Hepatocyte (in vitro differentiated cells): ENCODE measurements around the gene CHRM2. TPM values are rescaled to one million over a fixed set of nuclear protein-coding genes. Genes with fewer than 3 reads are reported as not detected.

Experiments
- DNase-seq: peaks from one replicate; pipeline ENCODE4 v3.0.0-alpha.2; 2016; ENCODE audit warnings: low spot score
- H2AFZ ChIP-seq: fragments of 200-600 bp; sonication (generic); 2 replicates; pipeline ENCODE4 v1.6.0; 2016; ENCODE audit warnings: antibody characterized with exemption, mild to moderate bottlenecking
- H3K27ac ChIP-seq: fragments of 200-600 bp; sonication (generic); 2 replicates; pipeline ENCODE4 v1.5.1; 2016; ENCODE audit warnings: mild to moderate bottlenecking
- H3K27me3 ChIP-seq: fragments of 200-600 bp; sonication (generic); 2 replicates; pipeline ENCODE4 v1.6.1; 2016
- H3K36me3 ChIP-seq: fragments of 200-600 bp; sonication (generic); replicated peaks from 2 replicates; pipeline ENCODE4 v1.5.1; 2016; ENCODE audit warnings: low read depth; ENCODE audit not compliant: insufficient read depth
- H3K4me1 ChIP-seq: fragments of 200-600 bp; sonication (generic); 2 replicates; pipeline ENCODE4 v1.5.1; 2016; ENCODE audit warnings: mild to moderate bottlenecking, moderate library complexity; ENCODE audit not compliant: insufficient read depth
- H3K4me2 ChIP-seq: fragments of 200-600 bp; sonication (generic); 2 replicates; pipeline ENCODE4 v1.6.0; 2016
- H3K4me3 ChIP-seq: fragments of 200-600 bp; sonication (generic); 2 replicates; pipeline ENCODE4 v1.5.1; 2016; ENCODE audit warnings: mild to moderate bottlenecking
- H3K79me2 ChIP-seq: fragments of 200-600 bp; sonication (generic); 2 replicates; pipeline ENCODE4 v1.6.0; 2017; ENCODE audit warnings: mild to moderate bottlenecking
- H3K9me2 ChIP-seq: fragments of 200-600 bp; sonication (generic); replicated peaks from 2 replicates; pipeline ENCODE4 v1.6.0; 2017; ENCODE audit warnings: mild to moderate bottlenecking; ENCODE audit not compliant: insufficient read depth
- H3K9me3 ChIP-seq: fragments of 200-600 bp; sonication (generic); 2 replicates; pipeline ENCODE4 v1.5.1; 2016; ENCODE audit warnings: low read depth, mild to moderate bottlenecking
- H4K20me1 ChIP-seq: fragments of 200-600 bp; sonication (generic); 2 replicates; pipeline ENCODE4 v1.6.0; 2016; ENCODE audit warnings: mild to moderate bottlenecking; ENCODE audit not compliant: insufficient read depth, poor library complexity, severe bottlenecking
- EZH2 ChIP-seq: fragments of 200-600 bp; sonication (generic); IDR thresholded peaks from 2 replicates; pipeline ENCODE4 v1.6.1; 2016; ENCODE audit warnings: antibody characterized with exemption, mild to moderate bottlenecking, borderline replicate concordance
- EZH2phosphoT487 ChIP-seq: fragments of 200-600 bp; sonication (generic); IDR thresholded peaks from one replicate; pipeline ENCODE4 v1.6.1; 2018; ENCODE audit warnings: antibody characterized with exemption, mild to moderate bottlenecking, low read depth, moderate library complexity; ENCODE audit not compliant: unreplicated experiment, severe bottlenecking
- WGBS: methylation state at CpG from one replicate; pipeline ENCODE4 v1.1.6; 2016; ENCODE audit warnings: low lambda C conversion rate; ENCODE audit errors: missing lambda C conversion rate; 5-methylcytosine and 5-hydroxymethylcytosine counted together
- polyA plus RNA-seq: library from polyadenylated mRNA; unstranded; fragments of >200 nt; fragmentation: Nextera tagmentation; extraction: Ambion mirVana; gene quantifications from 2 replicates; pipeline ENCODE4 v1.2.1, GENCODE V29; 2016
- total RNA-seq: library from RNA; depleted of rRNA; stranded (reverse); fragments of >200 nt; gene quantifications from 2 replicates; pipeline ENCODE4 v1.2.3, GENCODE V29; 2014
- TF ChIP-seq, protein P1 (sequence below): fragments of 200-600 bp; sonication (generic); IDR thresholded peaks from 2 replicates; pipeline ENCODE4 v1.5.1; 2016; ENCODE audit warnings: antibody characterized with exemption, mild to moderate bottlenecking; ENCODE audit not compliant: poor library complexity

The CHRM2 gene
- total and polyA plus RNA-seq, 2 experiments from 2014 or later, result 2.3 to 5.3 TPM

DNA sequence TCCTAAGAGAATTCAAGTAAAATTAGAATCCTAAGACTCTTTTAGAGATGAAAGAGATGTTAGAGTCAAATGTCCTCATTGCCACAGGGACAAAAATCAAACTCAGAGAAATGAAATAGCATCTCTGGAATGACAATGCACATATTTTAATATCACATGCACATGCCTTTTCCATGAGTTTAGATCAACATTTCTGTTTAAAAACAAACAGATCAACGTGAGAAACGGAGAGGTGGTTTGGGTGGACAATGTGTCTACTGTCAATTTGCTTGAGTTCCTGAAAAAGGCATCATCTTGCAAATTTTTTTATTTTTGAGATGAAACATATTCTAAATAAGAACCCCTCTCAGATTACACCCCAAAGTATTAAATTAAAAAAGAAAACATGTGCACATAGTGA is 130.0 kb downstream of the CHRM2 start:
- Histone ChIP-seq H3K9me3 (no peaks in the 10 kb centered on the region), H3K27me3 (no peaks in the 10 kb centered on the region), H3K4me3 (no peak overlapping the region), H3K36me3 (no peaks in the 10 kb centered on the region), H4K20me1 (no peaks in the 10 kb centered on the region), H3K79me2 (no peaks in the 10 kb centered on the region), H3K4me1 (no peaks in the 10 kb centered on the region), H3K27ac (no peak overlapping the region), H3K4me2 (no peak overlapping the region), H2AFZ (no peak overlapping the region), H3K9me2 (no peaks in the 10 kb centered on the region)
- 73% methylated on average over 2 of the region's 2 CpGs for WGBS
- TF ChIP-seq EZH2phosphoT487 (no peak), EZH2 (no peak)
- TF ChIP-seq, protein P1, sequence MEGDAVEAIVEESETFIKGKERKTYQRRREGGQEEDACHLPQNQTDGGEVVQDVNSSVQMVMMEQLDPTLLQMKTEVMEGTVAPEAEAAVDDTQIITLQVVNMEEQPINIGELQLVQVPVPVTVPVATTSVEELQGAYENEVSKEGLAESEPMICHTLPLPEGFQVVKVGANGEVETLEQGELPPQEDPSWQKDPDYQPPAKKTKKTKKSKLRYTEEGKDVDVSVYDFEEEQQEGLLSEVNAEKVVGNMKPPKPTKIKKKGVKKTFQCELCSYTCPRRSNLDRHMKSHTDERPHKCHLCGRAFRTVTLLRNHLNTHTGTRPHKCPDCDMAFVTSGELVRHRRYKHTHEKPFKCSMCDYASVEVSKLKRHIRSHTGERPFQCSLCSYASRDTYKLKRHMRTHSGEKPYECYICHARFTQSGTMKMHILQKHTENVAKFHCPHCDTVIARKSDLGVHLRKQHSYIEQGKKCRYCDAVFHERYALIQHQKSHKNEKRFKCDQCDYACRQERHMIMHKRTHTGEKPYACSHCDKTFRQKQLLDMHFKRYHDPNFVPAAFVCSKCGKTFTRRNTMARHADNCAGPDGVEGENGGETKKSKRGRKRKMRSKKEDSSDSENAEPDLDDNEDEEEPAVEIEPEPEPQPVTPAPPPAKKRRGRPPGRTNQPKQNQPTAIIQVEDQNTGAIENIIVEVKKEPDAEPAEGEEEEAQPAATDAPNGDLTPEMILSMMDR, result no peak
- no peak for DNase-seq

DNA sequence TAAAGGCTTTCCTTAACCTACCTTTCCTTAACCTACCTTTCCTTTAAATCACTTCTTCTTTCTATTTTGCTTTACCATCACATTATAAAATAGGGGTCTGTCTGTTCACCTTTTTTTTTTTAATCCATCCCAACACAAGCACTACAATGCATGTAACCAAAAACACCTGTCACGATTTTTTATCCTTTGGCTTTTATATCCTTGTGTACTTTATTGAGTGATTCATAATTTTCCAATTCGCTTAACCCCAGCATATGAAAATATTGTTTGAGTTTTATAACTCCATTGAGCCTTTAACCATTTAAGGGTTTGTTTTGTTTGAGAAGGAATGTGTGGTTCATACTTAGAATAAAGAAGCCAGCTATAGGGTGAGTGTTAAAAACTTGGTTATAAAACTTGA is 132.2 kb downstream of the CHRM2 start:
- H3K4me2 ChIP-seq, result no peak overlapping the region
- H3K4me1 ChIP-seq, result no peaks in the 10 kb centered on the region
- no peaks in the 10 kb centered on the region for H3K9me3 ChIP-seq
- H2AFZ ChIP-seq, result no peak overlapping the region
- H3K4me3 ChIP-seq, result no peak overlapping the region
- no peaks in the 10 kb centered on the region for H3K9me2 ChIP-seq
- TF ChIP-seq EZH2 (no peak), EZH2phosphoT487 (no peak)
- TF ChIP-seq, protein P1, result no peak
- H3K27me3 ChIP-seq, result no peaks in the 10 kb centered on the region
- no peaks in the 10 kb centered on the region for H4K20me1 ChIP-seq
- 71% methylated on average over 2 of the region's 2 CpGs for WGBS
- H3K79me2 ChIP-seq, result no peaks in the 10 kb centered on the region
- H3K27ac ChIP-seq, result no peak overlapping the region
- no peak for DNase-seq
- no peaks in the 10 kb centered on the region for H3K36me3 ChIP-seq

DNA sequence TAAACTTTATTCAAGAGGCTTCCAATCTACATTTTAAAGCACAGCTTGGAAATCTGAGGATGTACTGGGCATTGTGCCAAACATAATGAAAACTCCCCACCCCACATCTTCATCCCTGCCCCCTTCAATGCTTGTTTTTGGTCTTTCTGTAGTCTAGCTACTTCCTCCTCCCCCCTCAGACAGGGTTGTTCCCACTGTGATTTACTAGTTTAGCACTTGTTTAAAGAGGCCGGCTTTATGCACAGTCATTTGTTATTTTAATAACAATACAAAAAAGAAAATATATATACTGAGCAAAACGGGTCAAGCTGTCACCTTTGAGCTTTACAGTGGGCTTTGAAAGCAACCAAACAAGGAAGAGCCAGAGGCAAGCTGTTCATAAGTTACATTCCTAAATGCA is 132.6 kb downstream of the CHRM2 start:
- Histone ChIP-seq H3K9me2 (no peaks in the 10 kb centered on the region), H4K20me1 (no peaks in the 10 kb centered on the region), H3K27me3 (no peaks in the 10 kb centered on the region), H3K36me3 (no peaks in the 10 kb centered on the region), H3K4me2 (no peak overlapping the region), H3K9me3 (no peaks in the 10 kb centered on the region), H3K27ac (no peak overlapping the region), H2AFZ (no peak overlapping the region), H3K4me3 (no peak overlapping the region), H3K79me2 (no peaks in the 10 kb centered on the region), H3K4me1 (no peaks in the 10 kb centered on the region)
- DNase-seq, result no peak
- 45% methylated on average over 2 of the region's 2 CpGs for WGBS
- no peak for TF ChIP-seq EZH2phosphoT487
- no peak for TF ChIP-seq EZH2
- TF ChIP-seq, protein P1, result no peak

DNA sequence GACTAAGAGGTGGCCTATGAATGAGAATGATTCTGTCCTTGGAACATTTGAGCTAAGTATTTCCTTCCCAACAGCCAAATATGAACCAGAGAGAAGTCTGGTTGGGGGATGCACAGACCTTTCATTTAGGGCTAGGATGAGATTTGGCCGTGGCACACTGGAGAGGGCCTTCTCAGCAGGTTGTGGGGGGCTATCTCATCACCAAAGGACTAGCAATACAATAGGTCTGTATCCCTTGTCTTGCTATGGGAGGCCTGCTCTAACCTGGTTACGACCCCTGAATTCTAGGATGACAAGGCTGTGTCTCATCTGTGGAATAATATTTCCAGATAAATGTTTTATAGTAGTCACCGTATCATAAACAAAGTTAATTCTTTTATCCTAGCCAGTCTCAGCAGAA is 133.0 kb downstream of the CHRM2 start:
- no peaks in the 10 kb centered on the region for H3K9me2 ChIP-seq
- no peak overlapping the region for H3K4me3 ChIP-seq
- no peaks in the 10 kb centered on the region for H3K9me3 ChIP-seq
- DNase-seq, result no peak
- H3K27ac ChIP-seq, result no peak overlapping the region
- no peaks in the 10 kb centered on the region for H3K36me3 ChIP-seq
- H2AFZ ChIP-seq, result no peak overlapping the region
- TF ChIP-seq, protein P1, result no peak
- TF ChIP-seq EZH2 (no peak), EZH2phosphoT487 (no peak)
- H3K79me2 ChIP-seq, result no peaks in the 10 kb centered on the region
- no peak overlapping the region for H3K4me2 ChIP-seq
- H4K20me1 ChIP-seq, result no peaks in the 10 kb centered on the region
- WGBS, result 73% methylated on average over 3 of the region's 3 CpGs
- no peaks in the 10 kb centered on the region for H3K27me3 ChIP-seq
- H3K4me1 ChIP-seq, result no peaks in the 10 kb centered on the region
